SU-DHL-6 (cell line): ENCODE data around the gene ZNF44.

Experiments used
- CTCF ChIP-seq: fragments of 200-600 bp; sonication (generic); IDR thresholded peaks from one replicate; pipeline ENCODE4 v1.5.1; 2017; ENCODE audit warnings: antibody characterized with exemption, mild to moderate bottlenecking, low read length, moderate library complexity; ENCODE audit not compliant: insufficient read depth, poor library complexity, severe bottlenecking
- EZH2phosphoT487 ChIP-seq: fragments of 200-600 bp; sonication (generic), shearing (Covaris generic); conservative IDR thresholded peaks from 2 replicates; pipeline ENCODE4 v1.6.1; 2018; ENCODE audit warnings: mild to moderate bottlenecking, antibody characterized with exemption, low read length, moderate library complexity, mixed read lengths

- TF ChIP-seq CTCF: no peak
- TF ChIP-seq EZH2phosphoT487: no peak
These were observed 24.2 kb upstream of the ZNF44 start for GRCh38 chr19:12318782-12319413.
